Right cardiac atrium (tissue), 5 donors: Measurements from ENCODE around the gene AKAP11. TPM values are rescaled to one million over a fixed set of nuclear protein-coding genes. Genes with fewer than 3 reads are reported as not detected.
A peak's percentile ranks its signal among the peaks of the same experiment; 100 is the strongest.

Experiments used
- ATAC-seq, 2 donors: fragments of 200-7000 bp; cut with Tn5 transposase; one replicate each; pipeline versions ENCODE4 v1.8.0 to v1.9.1; 2020; ENCODE audit warnings: moderate library complexity in 2 of 2, mild to moderate bottlenecking in 1 of 2
- DNase-seq, 3 donors: peaks; one replicate each; pipeline ENCODE4 v3.0.0-alpha.2; 2020
- H3K27ac ChIP-seq: one replicate; pipeline ENCODE4 v1.5.1; 2013; ENCODE audit warnings: mild to moderate bottlenecking, low read length, control low read depth, moderate library complexity
- H3K27me3 ChIP-seq: one replicate; pipeline ENCODE4 v1.6.1; 2013; ENCODE audit not compliant: control insufficient read depth, insufficient read depth
- H3K4me1 ChIP-seq: one replicate; pipeline ENCODE4 v1.6.1; 2013; ENCODE audit warnings: low read length; ENCODE audit not compliant: control insufficient read depth, insufficient read depth
- H3K4me3 ChIP-seq: one replicate; pipeline ENCODE4 v1.5.1; 2013; ENCODE audit warnings: low read length, control low read depth
- H3K9me3 ChIP-seq: one replicate; pipeline ENCODE4 v1.6.1; 2013; ENCODE audit warnings: low read length; ENCODE audit not compliant: control insufficient read depth
- WGBS: extraction: QIAGEN DNeasy Blood & Tissue Kit; methylation state at CpG from one replicate; pipeline ENCODE4 v1.1.7; 2013; 5-methylcytosine and 5-hydroxymethylcytosine counted together
- intact Hi-C, 4 donors: fragments of 100-400 bp; cut with DNase I; formaldehyde crosslinking; loops; one replicate each; pipeline versions ENCODE4 v1.11.0 to v1.14.0; 2022 to 2023
- polyA plus RNA-seq: library from polyadenylated mRNA; stranded (reverse); fragments of 200-250 nt; gene quantifications from one replicate; pipeline ENCODE4 v1.2.3, GENCODE V29; 2013
- total RNA-seq, 4 donors: library from RNA; stranded (reverse); fragmentation: NEBNext Ultra II Directional; extraction: Animal tissue kit (Norgen Biotek cat#: 25700); gene quantifications; one replicate each; pipeline ENCODE4 v1.2.1, GENCODE V29; 2021
- donor health status: healthy with polysubstance abuse.
- donor health status: DM: no; HTN: yes; CAD: no.
- donor health status: DM: no; HTN: no; CAD: no.
- donor health status: DM: no; HTN: yes; CAD: no; lungs with severe emphysema.
- donor health status: DM: yes; HTN: yes; CAD: no.

AKAP11 gene
- total and polyA plus RNA-seq, 5 donors: 7.6 to 41.3 (median 36.2) TPM

DNA sequence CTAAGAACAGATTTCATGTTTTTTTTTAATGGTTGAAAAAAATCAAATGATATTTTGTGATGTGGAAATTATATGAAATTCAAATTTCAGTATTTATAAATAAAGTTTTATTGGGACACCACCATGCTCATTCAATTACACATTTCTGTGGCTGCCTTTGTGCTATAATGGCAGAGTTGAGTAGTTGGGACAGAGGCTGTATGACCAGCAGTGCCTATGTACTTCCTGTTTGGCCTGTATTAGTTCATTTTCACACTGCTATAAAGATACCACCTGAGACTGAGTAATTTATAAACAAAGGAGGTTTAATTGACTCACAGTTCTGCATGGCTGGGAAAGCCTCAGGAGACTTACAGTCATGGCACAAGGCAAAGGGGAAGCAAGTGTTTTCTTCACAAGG is 33.6 kb downstream of the AKAP11 start:
- DNase-seq (no peak), ATAC-seq (no peak)
- peaks cover 1% of the 10 kb centered on the region for H3K4me1 ChIP-seq
- H3K27me3 ChIP-seq: no peaks in the 10 kb centered on the region
- intact Hi-C loops: no loop called here
- H3K9me3 ChIP-seq: no peaks in the 10 kb centered on the region
- no peak overlapping the region for H3K27ac ChIP-seq
- no peak overlapping the region for H3K4me3 ChIP-seq

- 65% methylated on average over 4 of the region's 4 CpGs for WGBS
- no peak for ATAC-seq
- Histone ChIP-seq H3K9me3 (no peaks in the 10 kb centered on the region), H3K27ac (no peak overlapping the region), H3K27me3 (no peaks in the 10 kb centered on the region), H3K4me1 (peaks cover 1% of the 10 kb centered on the region), H3K4me3 (no peak overlapping the region)
- no peak for DNase-seq
- intact Hi-C loops: no loop called here
These were observed 35.5 kb downstream of the AKAP11 start for GRCh38 chr13:42307461-42307860.

GRCh38 chr13:42312817-42313431 is 41.0 kb downstream of the AKAP11 start:
- DNase-seq: no peak
- H3K9me3 ChIP-seq: no peaks in the 10 kb centered on the region
- H3K4me3 ChIP-seq: no peak overlapping the region
- no peaks in the 10 kb centered on the region for H3K27me3 ChIP-seq
- 72% methylated on average over 2 of the region's 2 CpGs for WGBS
- no peak overlapping the region for H3K27ac ChIP-seq
- no peaks in the 10 kb centered on the region for H3K4me1 ChIP-seq
- no peak for ATAC-seq
- intact Hi-C loops: no loop called here

- intact Hi-C loops: no loop called here
- Histone ChIP-seq H3K27ac (no peak overlapping the region), H3K4me1 (no peaks in the 10 kb centered on the region), H3K4me3 (no peak overlapping the region), H3K27me3 (no peaks in the 10 kb centered on the region), H3K9me3 (no peaks in the 10 kb centered on the region)
- WGBS: 73% methylated on average over 3 of the region's 3 CpGs
- no peak for ATAC-seq
- no peak for DNase-seq
These were observed 46.6 kb downstream of the AKAP11 start for GRCh38 chr13:42318570-42318969.

- intact Hi-C loops: no loop called here
These were observed 48.4 kb downstream of the AKAP11 start for GRCh38 chr13:42320375-42320787.

DNA sequence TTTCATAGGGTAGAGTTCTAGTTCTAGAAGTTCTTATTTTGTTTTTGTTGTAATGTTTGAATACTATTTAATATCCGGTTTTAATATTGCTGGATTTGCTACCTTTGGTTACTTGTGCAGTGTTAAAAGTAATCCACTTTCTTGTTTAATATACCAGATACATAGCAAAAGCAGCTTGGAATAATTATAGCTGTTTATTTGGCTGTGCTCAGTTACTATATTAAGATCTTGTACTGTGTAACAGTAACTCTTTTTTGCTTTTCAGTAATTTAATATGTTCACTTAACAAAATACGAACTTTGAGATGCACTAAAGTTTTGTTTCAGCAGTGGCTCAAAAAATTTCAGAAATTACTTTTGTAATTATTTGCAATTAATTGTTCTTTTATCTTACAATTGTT is 50.9 kb downstream of the AKAP11 start:
- no peaks in the 10 kb centered on the region for H3K4me1 ChIP-seq
- H3K27me3 ChIP-seq: no peaks in the 10 kb centered on the region
- H3K4me3 ChIP-seq: no peak overlapping the region
- DNase-seq (no peak), ATAC-seq (no peak)
- no peak overlapping the region for H3K27ac ChIP-seq
- 91% methylated on average over 2 of the region's 2 CpGs for WGBS
- intact Hi-C loops: no loop called here
- no peaks in the 10 kb centered on the region for H3K9me3 ChIP-seq

More at GRCh38 chr13:42320375-42320787, 48.4 kb downstream of the AKAP11 start:
- H3K4me3 ChIP-seq: no peak overlapping the region
- no peak overlapping the region for H3K27ac ChIP-seq
- H3K9me3 ChIP-seq: no peaks in the 10 kb centered on the region
- H3K4me1 ChIP-seq: no peaks in the 10 kb centered on the region
- ATAC-seq (no peak), DNase-seq (no peak)
- 82% methylated on average over 4 of the region's 4 CpGs for WGBS
- H3K27me3 ChIP-seq: no peaks in the 10 kb centered on the region

- DNase-seq (no peak), ATAC-seq (no peak)
- Histone ChIP-seq H3K27ac (no peak overlapping the region), H3K9me3 (no peaks in the 10 kb centered on the region), H3K27me3 (no peaks in the 10 kb centered on the region), H3K4me1 (no peaks in the 10 kb centered on the region), H3K4me3 (no peak overlapping the region)
- intact Hi-C loops: no loop called here
These were observed 52.8 kb downstream of the AKAP11 start for GRCh38 chr13:42324704-42325103.

- Histone ChIP-seq H3K9me3 (no peaks in the 10 kb centered on the region), H3K27ac (no peak overlapping the region), H3K4me3 (no peak overlapping the region), H3K27me3 (no peaks in the 10 kb centered on the region), H3K4me1 (no peaks in the 10 kb centered on the region)
- DNase-seq: no peak
- intact Hi-C loops: no loop called here
- no peak for ATAC-seq
These were observed 55.8 kb downstream of the AKAP11 start for GRCh38 chr13:42327725-42328124.

GRCh38 chr13:42328672-42329071 is 56.7 kb downstream of the AKAP11 start:
- Histone ChIP-seq H3K27me3 (no peaks in the 10 kb centered on the region), H3K27ac (no peak overlapping the region), H3K4me1 (no peaks in the 10 kb centered on the region), H3K4me3 (no peak overlapping the region), H3K9me3 (no peaks in the 10 kb centered on the region)
- intact Hi-C loops: no loop called here
- DNase-seq (no peak), ATAC-seq (no peak)

- no peak for ATAC-seq
- Histone ChIP-seq H3K4me3 (no peak overlapping the region), H3K4me1 (no peaks in the 10 kb centered on the region), H3K27me3 (no peaks in the 10 kb centered on the region), H3K27ac (no peak overlapping the region), H3K9me3 (no peaks in the 10 kb centered on the region)
- intact Hi-C loops: no loop called here
- no peak for DNase-seq
These were observed 57.3 kb downstream of the AKAP11 start for GRCh38 chr13:42329239-42329638.

DNA sequence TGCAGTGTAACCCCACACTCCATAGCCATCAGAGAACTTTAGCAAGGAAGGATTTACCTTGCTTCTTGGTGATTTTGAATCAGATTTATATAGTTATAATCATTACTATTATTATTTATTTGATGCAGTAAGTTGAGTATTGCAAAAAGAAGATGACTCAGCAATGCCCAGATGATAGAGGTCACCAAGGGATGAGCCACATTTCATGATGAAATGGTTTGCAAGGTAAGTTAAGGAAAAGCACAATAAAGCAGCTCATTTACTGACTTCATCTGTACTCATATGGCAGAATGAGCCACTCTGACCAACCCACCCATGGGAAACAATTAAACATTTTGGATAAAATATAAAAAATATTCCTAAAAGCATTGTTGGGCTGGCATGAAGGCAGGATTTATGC is 59.1 kb downstream of the AKAP11 start:
- ATAC-seq (no peak), DNase-seq (no peak)
- Histone ChIP-seq H3K9me3 (no peaks in the 10 kb centered on the region), H3K4me3 (no peak overlapping the region), H3K27me3 (no peaks in the 10 kb centered on the region), H3K27ac (no peak overlapping the region), H3K4me1 (no peaks in the 10 kb centered on the region)
- intact Hi-C loops: no loop called here

- Histone ChIP-seq H3K27ac (no peak overlapping the region), H3K9me3 (no peaks in the 10 kb centered on the region), H3K4me3 (no peak overlapping the region), H3K27me3 (no peaks in the 10 kb centered on the region), H3K4me1 (no peaks in the 10 kb centered on the region)
- intact Hi-C loops: no loop called here
- peak in 1 of 3 donors; percentile 46 for DNase-seq
- WGBS: 58% methylated on average over 12 of the region's 12 CpGs
- ATAC-seq: peak; percentile 39 to 40
These were observed 61.8 kb downstream of the AKAP11 start for GRCh38 chr13:42333613-42334328.
